DOHH2 (cell line): ENCODE data around the gene TMPRSS13.

ENCODE experiments used
- H3F3A ChIP-seq: fragments of 200-600 bp; sonication (generic), shearing (Covaris generic); 2 replicates; pipeline ENCODE4 v1.6.0; 2016; ENCODE audit warnings: antibody characterized with exemption, mild to moderate bottlenecking; ENCODE audit not compliant: control insufficient read depth, insufficient read depth
- H3K27ac ChIP-seq: fragments of 200-600 bp; sonication (generic); 2 replicates; pipeline ENCODE4 v1.5.1; 2014; ENCODE audit warnings: low read depth, mild to moderate bottlenecking, low read length, moderate library complexity
- H3K27me3 ChIP-seq: fragments of 200-600 bp; sonication (generic); 2 replicates; pipeline ENCODE4 v1.6.1; 2014; ENCODE audit warnings: mild to moderate bottlenecking, low read length, mixed read lengths; ENCODE audit not compliant: control insufficient read depth
- H3K36me3 ChIP-seq: fragments of 200-600 bp; sonication (generic); 2 replicates; pipeline ENCODE4 v1.6.1; 2014; ENCODE audit warnings: mild to moderate bottlenecking, low read length, moderate library complexity, mixed read lengths; ENCODE audit not compliant: control insufficient read depth
- H3K4me1 ChIP-seq: fragments of 200-600 bp; sonication (generic); 2 replicates; pipeline ENCODE4 v1.6.1; 2014; ENCODE audit warnings: mild to moderate bottlenecking, low read length, mixed read lengths; ENCODE audit not compliant: control insufficient read depth
- H3K4me2 ChIP-seq: fragments of 200-600 bp; sonication (generic); 2 replicates; pipeline ENCODE4 v1.6.0; 2014; ENCODE audit warnings: mild to moderate bottlenecking, low read length, moderate library complexity
- H3K4me3 ChIP-seq: fragments of 200-600 bp; sonication (generic); 2 replicates; pipeline ENCODE4 v1.5.1; 2014; ENCODE audit warnings: mild to moderate bottlenecking, low read length, mixed read lengths
- H3K79me2 ChIP-seq: fragments of 200-600 bp; sonication (generic); 2 replicates; pipeline ENCODE4 v1.6.1; 2014; ENCODE audit warnings: mild to moderate bottlenecking, low read length, mixed read lengths; ENCODE audit not compliant: control insufficient read depth
- H3K9me2 ChIP-seq: fragments of 200-600 bp; sonication (generic); replicated peaks from 2 replicates; pipeline ENCODE4 v1.6.1; 2014; ENCODE audit warnings: mild to moderate bottlenecking, low read length, mixed read lengths; ENCODE audit not compliant: control insufficient read depth
- H3K9me3 ChIP-seq: fragments of 200-600 bp; sonication (generic); 2 replicates; pipeline ENCODE4 v1.6.1; 2014; ENCODE audit warnings: antibody characterized with exemption, low read length, mixed read lengths; ENCODE audit not compliant: control insufficient read depth, insufficient read depth
- H4K20me1 ChIP-seq: fragments of 200-600 bp; sonication (generic); 2 replicates; pipeline ENCODE4 v1.6.0; 2014; ENCODE audit warnings: low read depth, mild to moderate bottlenecking, antibody characterized with exemption, low read length, moderate library complexity; ENCODE audit not compliant: control insufficient read depth, insufficient read depth
- CTCF ChIP-seq: fragments of 200-600 bp; sonication (generic); IDR thresholded peaks from one replicate; pipeline ENCODE4 v1.5.1; 2014; ENCODE audit warnings: antibody characterized with exemption, mild to moderate bottlenecking, low read depth, low read length; ENCODE audit not compliant: poor library complexity, severe bottlenecking
- EZH2phosphoT487 ChIP-seq: fragments of 200-600 bp; sonication (generic); IDR thresholded peaks from 2 replicates; pipeline ENCODE4 v1.6.1; 2017; ENCODE audit warnings: borderline replicate concordance, mild to moderate bottlenecking, antibody characterized with exemption, low read length, moderate library complexity, mixed read lengths

Gene TMPRSS13

DNA sequence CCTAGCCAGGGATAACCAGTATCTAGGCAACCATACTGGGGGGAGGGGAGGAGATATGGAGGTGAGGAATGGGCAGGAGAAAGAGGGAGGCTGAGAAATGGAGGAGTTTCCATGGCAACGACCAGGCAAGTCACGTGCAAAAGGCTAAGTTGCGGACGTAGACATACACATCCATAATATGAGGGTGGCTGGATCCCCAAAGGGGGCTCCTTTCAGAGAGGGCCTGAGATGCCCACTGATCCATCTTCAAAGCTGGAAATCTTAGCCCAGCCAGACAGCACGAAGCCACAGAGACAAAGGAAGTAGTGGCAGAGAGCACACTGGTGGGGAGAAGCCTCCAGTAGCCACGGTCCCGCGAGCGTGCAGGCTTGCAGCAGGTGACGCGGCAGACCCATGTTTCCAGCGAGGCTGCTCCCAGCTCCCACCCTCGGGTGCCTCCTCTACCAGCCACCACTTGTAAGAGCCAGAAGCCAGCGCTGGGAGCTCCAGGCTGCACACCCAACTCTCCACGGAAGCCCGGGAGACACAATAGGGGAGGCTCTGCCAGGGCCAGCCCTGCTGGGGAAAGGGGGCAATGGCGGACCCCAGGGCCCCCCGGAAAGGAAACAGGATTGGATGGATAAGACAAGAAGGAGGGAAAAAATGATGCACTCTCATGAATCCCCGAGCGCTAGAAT, 53.7 kb downstream of the TMPRSS13 start:
- Histone ChIP-seq H3K36me3 (no peaks in the 10 kb centered on the region), H3K27me3 (peaks cover 53% of the 10 kb centered on the region), H3K79me2 (no peaks in the 10 kb centered on the region), H3K27ac (no peak overlapping the region), H3K4me2 (no peak overlapping the region), H3K4me1 (no peaks in the 10 kb centered on the region), H3K9me2 (no peaks in the 10 kb centered on the region), H4K20me1 (no peaks in the 10 kb centered on the region), H3F3A (no peaks in the 10 kb centered on the region), H3K9me3 (no peaks in the 10 kb centered on the region), H3K4me3 (no peak overlapping the region)
- TF ChIP-seq CTCF = no peak
- no peak for TF ChIP-seq EZH2phosphoT487

DNA sequence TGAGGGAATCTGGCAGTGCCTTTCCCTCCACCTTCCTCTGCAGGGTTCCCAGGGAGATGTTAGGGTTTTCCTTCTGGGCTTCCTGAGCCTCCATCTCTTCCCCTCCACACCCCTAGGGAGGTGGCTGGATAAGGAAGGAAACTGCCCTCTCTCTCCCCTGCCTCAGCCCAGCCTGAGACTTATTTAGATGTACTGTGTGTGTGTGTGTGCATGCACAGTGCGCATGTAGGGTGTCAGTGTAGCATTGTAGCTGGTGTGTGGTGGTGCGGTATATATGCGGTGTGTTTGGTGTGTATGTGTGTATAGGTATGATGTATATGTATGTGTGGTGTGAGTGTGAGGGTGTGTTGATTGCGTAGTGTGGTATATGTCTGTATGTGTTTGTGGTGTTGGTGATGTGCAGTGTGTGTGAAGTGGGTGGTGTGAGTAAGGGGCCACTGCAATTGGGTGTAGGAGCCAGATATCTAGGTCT, 54.3 kb downstream of the TMPRSS13 start:
- H3K9me2 ChIP-seq = no peaks in the 10 kb centered on the region
- no peaks in the 10 kb centered on the region for H3K9me3 ChIP-seq
- H4K20me1 ChIP-seq = no peaks in the 10 kb centered on the region
- TF ChIP-seq CTCF (no peak), EZH2phosphoT487 (no peak)
- H3K4me1 ChIP-seq = no peaks in the 10 kb centered on the region
- no peak overlapping the region for H3K4me2 ChIP-seq
- no peaks in the 10 kb centered on the region for H3F3A ChIP-seq
- H3K79me2 ChIP-seq = no peaks in the 10 kb centered on the region
- H3K4me3 ChIP-seq = no peak overlapping the region
- no peak overlapping the region for H3K27ac ChIP-seq
- H3K27me3 ChIP-seq = peaks cover 50% of the 10 kb centered on the region
- no peaks in the 10 kb centered on the region for H3K36me3 ChIP-seq

DNA sequence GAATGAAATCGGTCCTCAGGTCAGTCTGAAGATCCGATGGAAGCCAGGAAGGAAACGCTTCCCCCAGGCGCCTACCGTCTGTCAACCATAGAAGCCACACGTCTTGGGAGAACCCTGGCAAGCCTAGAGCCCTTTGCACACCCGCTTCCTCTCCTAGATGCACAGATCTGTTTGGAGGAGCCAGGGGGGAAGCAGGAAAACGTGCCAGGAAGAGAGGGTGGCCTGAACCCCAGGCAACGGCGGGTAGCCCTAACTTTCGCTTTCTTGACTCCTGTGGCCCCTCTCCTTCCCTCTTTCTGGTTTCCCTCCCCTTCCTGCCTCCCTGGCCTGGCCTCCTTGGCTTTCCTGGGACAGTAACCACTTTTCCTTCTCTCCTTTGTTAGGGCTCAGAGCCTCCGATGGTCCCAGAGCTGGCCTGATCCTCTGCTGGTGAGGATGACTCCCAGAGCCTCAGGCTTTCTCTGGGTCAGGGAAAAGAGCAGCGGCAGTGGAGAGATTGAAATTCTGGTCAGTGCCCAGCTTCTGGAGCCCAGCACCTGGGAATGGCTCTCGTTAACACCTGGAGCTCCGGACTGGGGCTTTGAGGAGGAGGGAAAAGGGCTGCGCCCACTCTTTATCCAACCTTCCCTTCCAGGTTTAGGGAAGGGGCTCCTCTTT, 54.8 kb downstream of the TMPRSS13 start:
- no peaks in the 10 kb centered on the region for H3K4me1 ChIP-seq
- H3K9me3 ChIP-seq = no peaks in the 10 kb centered on the region
- no peak overlapping the region for H3K4me3 ChIP-seq
- H3K79me2 ChIP-seq = no peaks in the 10 kb centered on the region
- no peak overlapping the region for H3K4me2 ChIP-seq
- no peaks in the 10 kb centered on the region for H3K9me2 ChIP-seq
- H3F3A ChIP-seq = no peaks in the 10 kb centered on the region
- no peak overlapping the region for H3K27ac ChIP-seq
- H3K36me3 ChIP-seq = no peaks in the 10 kb centered on the region
- no peaks in the 10 kb centered on the region for H4K20me1 ChIP-seq
- no peak for TF ChIP-seq EZH2phosphoT487
- TF ChIP-seq CTCF = no peak
- peaks cover 47% of the 10 kb centered on the region for H3K27me3 ChIP-seq
